Measurements from ENCODE around the gene ATXN7. TPM values are rescaled to one million over a fixed set of nuclear protein-coding genes. Genes with fewer than 3 reads are reported as not detected.

The ATXN7 gene
- total RNA-seq, 4 donors from 2014 or later, result 48.5 to 80.3 (median 75.2) TPM

DNA sequence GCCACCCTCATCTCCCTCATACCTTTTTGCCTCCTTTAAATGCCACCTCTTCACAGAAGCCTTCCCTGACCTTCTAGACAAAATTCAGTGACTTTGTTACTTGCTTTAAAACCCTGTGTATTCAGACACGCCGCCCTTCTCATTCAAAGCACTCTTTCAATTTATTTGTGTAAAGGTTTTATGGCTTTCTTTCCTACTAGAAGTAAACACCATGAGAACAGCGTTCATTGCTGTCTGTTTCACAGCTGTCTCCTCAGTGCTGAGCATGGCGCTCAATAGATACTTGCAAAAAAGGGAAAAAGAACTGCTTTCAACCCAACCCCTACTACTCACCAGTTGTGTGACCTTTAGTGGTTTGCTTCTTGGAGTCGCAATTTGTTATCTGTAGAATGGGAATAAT lies 17.0 kb downstream of the ATXN7 start:
- TF ChIP-seq CTCF (IDR thresholded peaks at IDR 0.05), result no peak
- no peak for TF ChIP-seq POLR2A (IDR thresholded peaks at IDR 0.05)
- no peak for DNase-seq

DNA sequence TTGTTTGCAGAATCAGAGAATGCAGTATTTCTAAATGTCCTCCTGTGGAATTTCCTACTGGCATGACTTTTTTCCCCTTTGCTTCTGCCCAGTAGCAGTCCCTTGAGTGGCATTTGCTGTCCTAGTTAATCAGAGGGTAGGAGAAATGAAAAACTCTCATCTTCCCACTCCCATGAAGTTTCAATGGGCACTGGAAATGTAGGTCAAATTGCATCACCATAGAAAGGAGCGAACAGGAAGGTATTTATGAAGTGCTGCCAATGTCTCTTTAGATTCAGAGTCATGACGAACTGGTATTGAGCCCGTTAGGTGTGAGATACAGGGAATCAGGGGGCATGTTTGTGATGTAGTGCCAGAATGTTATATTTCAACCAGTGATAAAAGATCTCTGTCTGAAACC lies 23.2 kb downstream of the ATXN7 start:
- Histone ChIP-seq H3K27me3 (no peaks in the 10 kb centered on the region), H3K4me1 (no peaks in the 10 kb centered on the region), H3K27ac (no peak overlapping the region), H3K4me3 (no peak overlapping the region), H3K36me3 (no peaks in the 10 kb centered on the region), H3K9me3 (no peaks in the 10 kb centered on the region)
- no peak for TF ChIP-seq POLR2A (IDR thresholded peaks at IDR 0.05)
- DNase-seq, result no peak

More for the DNA sequence above, 17.0 kb downstream of the ATXN7 start:
- Histone ChIP-seq H3K9me3 (no peaks in the 10 kb centered on the region), H3K4me1 (peaks cover 0 to 11% (median 0%) of the 10 kb centered on the region in 4 donors), H3K36me3 (no peaks in the 10 kb centered on the region), H3K27me3 (no peaks in the 10 kb centered on the region), H3K4me3 (no peak overlapping the region), H3K27ac (no peak overlapping the region)

DNA sequence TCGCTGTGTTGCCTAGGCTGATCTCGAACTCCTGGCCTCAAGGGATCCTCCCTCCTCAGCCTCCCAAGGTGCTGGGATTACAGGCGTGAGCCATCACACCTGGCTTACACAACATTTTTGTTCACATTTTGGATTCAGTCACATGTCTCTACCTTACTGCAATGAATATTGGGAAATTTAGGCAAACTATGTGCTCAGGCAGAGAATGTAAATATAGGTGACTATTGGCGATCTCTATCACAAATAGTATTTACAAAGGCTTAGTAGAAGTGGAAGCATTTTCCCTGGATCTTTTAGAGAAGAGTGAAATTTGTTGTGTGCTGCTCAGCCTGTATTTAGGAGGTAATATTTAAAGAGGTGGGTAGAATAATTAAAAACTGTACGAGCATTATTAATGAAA lies 27.9 kb downstream of the ATXN7 start:
- Histone ChIP-seq H3K4me3 (no peak overlapping the region), H3K27me3 (no peaks in the 10 kb centered on the region), H3K27ac (no peak overlapping the region), H3K9me3 (no peaks in the 10 kb centered on the region), H3K4me1 (peaks cover 0 to 7% (median 0%) of the 10 kb centered on the region in 4 donors), H3K36me3 (no peaks in the 10 kb centered on the region)
- DNase-seq, result no peak
- TF ChIP-seq POLR2A (IDR thresholded peaks at IDR 0.05) (no peak), CTCF (IDR thresholded peaks at IDR 0.05) (no peak)

- DNase-seq, result no peak
- no peaks in the 10 kb centered on the region for H3K36me3 ChIP-seq
- H3K27me3 ChIP-seq, result no peaks in the 10 kb centered on the region
- no peak overlapping the region for H3K4me3 ChIP-seq
- H3K4me1 ChIP-seq, result peaks cover 0 to 10% (median 0%) of the 10 kb centered on the region in 4 donors
- no peak for TF ChIP-seq POLR2A (IDR thresholded peaks at IDR 0.05)
- TF ChIP-seq CTCF (IDR thresholded peaks at IDR 0.05), result no peak
- no peaks in the 10 kb centered on the region for H3K9me3 ChIP-seq
- no peak overlapping the region for H3K27ac ChIP-seq
Observed at GRCh38 chr3:63892773-63893352, 29.2 kb downstream of the ATXN7 start.

- H3K4me1 ChIP-seq, result peaks cover 0 to 10% (median 0%) of the 10 kb centered on the region in 4 donors
- no peaks in the 10 kb centered on the region for H3K9me3 ChIP-seq
- no peak overlapping the region for H3K4me3 ChIP-seq
- TF ChIP-seq POLR2A (IDR thresholded peaks at IDR 0.05), result no peak
- TF ChIP-seq CTCF (IDR thresholded peaks at IDR 0.05), result no peak
- H3K36me3 ChIP-seq, result peaks cover 0 to 6% (median 0%) of the 10 kb centered on the region in 3 donors
- H3K27ac ChIP-seq, result no peak overlapping the region
- H3K27me3 ChIP-seq, result no peaks in the 10 kb centered on the region
- no peak for DNase-seq
Observed at GRCh38 chr3:63895422-63896189, 31.9 kb downstream of the ATXN7 start.

DNA sequence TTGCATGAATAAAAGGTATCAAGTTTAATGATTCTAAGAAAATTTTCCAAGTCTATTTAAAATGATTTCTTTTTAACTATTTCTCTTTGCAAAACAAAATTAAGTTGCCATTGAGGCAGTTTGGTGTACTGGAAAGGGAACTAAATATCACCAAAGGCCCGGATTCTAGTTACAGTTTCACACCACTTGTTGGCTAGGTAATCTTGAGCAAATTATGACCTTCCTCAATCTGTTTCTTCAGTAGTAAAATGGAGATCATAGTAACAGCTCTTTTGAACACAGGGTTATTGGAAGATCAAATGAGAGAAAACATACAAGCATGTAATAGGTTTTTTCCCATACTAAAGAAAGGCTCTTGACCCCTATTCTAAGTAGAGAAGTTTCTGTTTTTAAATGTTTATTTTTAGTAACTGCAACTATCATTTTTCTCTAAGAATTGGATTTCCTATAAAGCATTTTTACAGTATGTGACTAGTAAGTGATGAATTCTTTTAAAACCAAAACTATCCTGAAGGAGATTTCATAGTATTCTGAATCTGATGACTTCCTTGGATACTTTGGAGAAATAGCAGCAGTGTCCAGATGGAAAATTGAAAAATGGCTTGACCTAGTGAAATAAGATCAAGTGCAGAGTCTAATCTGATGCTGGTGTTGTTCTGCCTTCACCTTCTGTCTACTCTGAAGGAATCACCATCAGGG lies 32.8 kb downstream of the ATXN7 start:
- Histone ChIP-seq H3K9me3 (no peaks in the 10 kb centered on the region), H3K27ac (no peak overlapping the region), H3K27me3 (no peaks in the 10 kb centered on the region), H3K4me3 (no peak overlapping the region), H3K36me3 (peaks cover 0 to 6% (median 0%) of the 10 kb centered on the region in 3 donors), H3K4me1 (peaks cover 0 to 10% (median 0%) of the 10 kb centered on the region in 4 donors)
- no peak for DNase-seq
- TF ChIP-seq POLR2A (IDR thresholded peaks at IDR 0.05) (no peak), CTCF (IDR thresholded peaks at IDR 0.05) (no peak)

All from Peyer's patch (tissue), 4 donors.